ENCODE results near the gene FANCM.

DNA sequence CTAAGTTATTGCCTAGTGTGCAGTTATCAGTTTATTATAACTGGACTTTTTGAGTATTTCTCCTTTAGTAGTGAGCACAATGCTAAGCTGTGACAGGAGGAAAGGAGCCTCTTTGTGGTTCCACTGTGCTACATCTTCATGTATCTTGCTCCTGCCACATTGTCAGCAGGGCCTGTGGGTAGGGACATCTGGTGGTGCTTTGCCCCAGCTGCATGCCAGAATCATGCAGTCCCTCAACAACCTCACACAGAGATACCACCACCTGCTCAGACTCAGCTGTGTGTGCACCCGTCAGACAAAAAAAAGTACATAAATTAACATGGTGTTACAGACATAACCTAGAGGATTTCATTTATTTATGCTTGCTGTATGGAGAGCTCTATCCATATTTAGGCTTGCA, 66.2 kb downstream of the FANCM start:
- no peak for TF ChIP-seq EZH2 (IDR thresholded peaks at IDR 0.05; ENCODE audit: insufficient read depth, poor library complexity, severe bottlenecking)
- no peak for TF ChIP-seq EZH2phosphoT487 (IDR thresholded peaks at IDR 0.05; ENCODE audit: insufficient read depth, low read depth)
